GM12878 (cell line): ENCODE data around the gene CSNK1G1. TPM values are rescaled to one million over a fixed set of nuclear protein-coding genes. Genes with fewer than 3 reads are reported as not detected.

Experiments
- ATAC-seq: fragments of 200-7000 bp; cut with Tn5 transposase; 3 replicates; pipeline ENCODE4 v1.9.1; 2020; ENCODE audit warnings: mild to moderate bottlenecking, moderate library complexity
- BruUV-seq: library from RNA; stranded (reverse); fragments of 400-500 nt; replicated peaks from 2 replicates; lab custom pipeline; 2021; lab: Mats Ljungman, UMichigan
- CTCF ChIA-PET: fragments of 300-600 bp; sonication (Branson Sonifier 250); formaldehyde crosslinking; extraction: SDS; loops from one replicate; lab custom pipeline; 2021; ENCODE audit warnings: inconsistent platforms; lab: Yijun Ruan, JAX
- POLR2A ChIA-PET: fragments of 350-600 bp; formaldehyde crosslinking; extraction: SDS; loops from one replicate; lab custom pipeline; 2021; ENCODE audit warnings: inconsistent platforms; lab: Charles Lee
- RAD21 ChIA-PET: fragments of 300-600 bp; sonication (Branson Sonifier 250); formaldehyde crosslinking; loops from one replicate; lab custom pipeline; 2023; ENCODE audit warnings: antibody characterized with exemption; ENCODE audit not compliant: unreplicated experiment; lab: Charles Lee
- SMC1A ChIA-PET: fragments of 300-600 bp; sonication (Branson Sonifier 250); formaldehyde crosslinking; loops from one replicate; lab custom pipeline; 2023; ENCODE audit not compliant: unreplicated experiment, uncharacterized antibody; lab: Charles Lee
- DNase-seq: peaks from one replicate; pipeline ENCODE4 v3.0.0-alpha.2; 2011; ENCODE audit warnings: low read depth, low spot score
- FAIRE-seq: peaks from 3 replicates; lab custom pipeline; 2011; peaks lifted over from hg19 to GRCh38; lab: Jason Lieb, UNC
- H2AFZ ChIP-seq: 2 replicates; pipeline ENCODE4 v1.6.0; 2011; ENCODE audit warnings: low read depth, low read length, control low read depth; ENCODE audit not compliant: control insufficient read depth
- H3K27ac ChIP-seq: 2 replicates; pipeline ENCODE4 v1.5.1; 2011; ENCODE audit warnings: control low read depth; ENCODE audit not compliant: control insufficient read depth, insufficient read depth
- H3K27me3 ChIP-seq, 2 experiments: replicated peaks in 1 of 2; 2 replicates each; pipeline versions ENCODE4 v1.6.0 to v1.6.1; 2011; ENCODE audit warnings: low read length in 1 of 2; ENCODE audit not compliant: control insufficient read depth in 2 of 2, insufficient read depth in 2 of 2
- H3K36me3 ChIP-seq, 2 experiments: 2 replicates each; pipeline ENCODE4 v1.5.1; 2011; ENCODE audit warnings: low read length in 1 of 2; ENCODE audit not compliant: control insufficient read depth in 2 of 2, insufficient read depth in 2 of 2
- H3K4me1 ChIP-seq: 2 replicates; pipeline ENCODE4 v1.6.1; 2011; ENCODE audit warnings: mild to moderate bottlenecking, low read length, moderate library complexity, mixed read lengths; ENCODE audit not compliant: control insufficient read depth, insufficient read depth
- H3K4me2 ChIP-seq: 2 replicates; pipeline ENCODE4 v1.6.0; 2011; ENCODE audit warnings: control low read depth; ENCODE audit not compliant: control insufficient read depth, insufficient read depth
- H3K4me3 ChIP-seq: fragments of 200-600 bp; sonication (generic); 2 replicates; pipeline ENCODE4 v1.5.1; 2016
- H3K79me2 ChIP-seq: 2 replicates; pipeline ENCODE4 v1.6.0; 2011; ENCODE audit warnings: low read length; ENCODE audit not compliant: control insufficient read depth, insufficient read depth
- H3K9ac ChIP-seq: 2 replicates; pipeline ENCODE4 v1.8.0; 2011; ENCODE audit warnings: low read length, control low read depth, mixed read lengths; ENCODE audit not compliant: control insufficient read depth, insufficient read depth
- H3K9me3 ChIP-seq: replicated peaks from 3 replicates; pipeline ENCODE4 v1.5.1; 2011; ENCODE audit warnings: mild to moderate bottlenecking, low read length; ENCODE audit not compliant: control insufficient read depth, insufficient read depth
- H4K20me1 ChIP-seq: 2 replicates; pipeline ENCODE4 v1.6.0; 2011; ENCODE audit not compliant: control insufficient read depth, insufficient read depth
- ASH2L ChIP-seq: fragments of 300-600, 200-600 bp; sonication (generic); IDR thresholded peaks from 2 replicates; pipeline ENCODE4 v1.6.1; 2017; ENCODE audit warnings: low read depth, mild to moderate bottlenecking, borderline replicate concordance
- BACH1 ChIP-seq: fragments of 450-650 bp; IDR thresholded peaks from 2 replicates; pipeline ENCODE4 v1.6.1; 2017; ENCODE audit warnings: mild to moderate bottlenecking, borderline replicate concordance
- CEBPB ChIP-seq, 2 experiments: fragments of 150-350 bp in 1 of 2; IDR thresholded peaks; 2 replicates each; pipeline ENCODE4 v1.6.1; 2012 to 2014; ENCODE audit warnings: low read depth in 2 of 2, low read length in 2 of 2, borderline replicate concordance in 1 of 2, inconsistent platforms in 1 of 2
- DPF2 ChIP-seq: fragments of 450-650 bp; IDR thresholded peaks from 2 replicates; pipeline ENCODE4 v1.6.1; 2017; ENCODE audit warnings: mild to moderate bottlenecking
- E4F1 ChIP-seq: fragments of 450-650 bp; IDR thresholded peaks from 2 replicates; pipeline ENCODE4 v1.6.1; 2018; ENCODE audit warnings: borderline replicate concordance, mild to moderate bottlenecking; ENCODE audit not compliant: partially characterized antibody
- GATAD2B ChIP-seq: fragments of 450-650 bp; conservative IDR thresholded peaks from 2 replicates; pipeline ENCODE4 v1.6.1; 2017; ENCODE audit warnings: low read depth, mild to moderate bottlenecking, moderate library complexity
- KLF5 ChIP-seq: fragments of 450-650 bp; IDR thresholded peaks from 2 replicates; pipeline ENCODE4 v1.6.1; 2014; ENCODE audit warnings: mild to moderate bottlenecking; ENCODE audit not compliant: partially characterized antibody
- MTA3 ChIP-seq: IDR thresholded peaks from 2 replicates; pipeline ENCODE4 v1.6.1; 2012; ENCODE audit warnings: low read length, inconsistent platforms, borderline replicate concordance
- PAX8 ChIP-seq: fragments of 450-650 bp; IDR thresholded peaks from 2 replicates; pipeline ENCODE4 v1.6.1; 2017; ENCODE audit warnings: mild to moderate bottlenecking, moderate library complexity
- REST ChIP-seq: IDR thresholded peaks from 2 replicates; pipeline ENCODE4 v1.6.1; 2012; ENCODE audit warnings: mild to moderate bottlenecking, low read depth, low read length
- SMARCA5 ChIP-seq: fragments of 450-650 bp; IDR thresholded peaks from 2 replicates; pipeline ENCODE4 v1.6.1; 2017; ENCODE audit warnings: mild to moderate bottlenecking
- SRF ChIP-seq, 2 experiments: IDR thresholded peaks; 2 replicates each; pipeline ENCODE4 v1.6.1; 2011; ENCODE audit warnings: low read depth in 2 of 2, low read length in 2 of 2, mild to moderate bottlenecking in 1 of 2, moderate library complexity in 1 of 2
- TCF7 ChIP-seq: IDR thresholded peaks from 2 replicates; pipeline ENCODE4 v1.6.1; 2014; ENCODE audit warnings: antibody characterized with exemption, borderline replicate concordance
- ZNF217 ChIP-seq: fragments of 450-650 bp; IDR thresholded peaks from 2 replicates; pipeline ENCODE4 v1.6.1; 2017; ENCODE audit warnings: antibody characterized with exemption, mild to moderate bottlenecking
- WGBS: methylation state at CpG from one replicate; pipeline ENCODE4 v1.1.6; 2016; ENCODE audit warnings: low lambda C conversion rate; ENCODE audit not compliant: insufficient replicate concordance, insufficient coverage; ENCODE audit errors: missing lambda C conversion rate; 5-methylcytosine and 5-hydroxymethylcytosine counted together
- in situ Hi-C: fragments of 300-500 bp; cut with MboI; formaldehyde crosslinking; loops from 9 replicates; pipeline ENCODE4 v1.14.3; 2018; ENCODE audit warnings: mixed read lengths
- intact Hi-C: fragments of 100-400 bp; cut with micrococcal nuclease; formaldehyde crosslinking; loops from one replicate; pipeline ENCODE4 v1.14.2; 2022; ENCODE audit not compliant: unreplicated experiment
- polyA plus RNA-seq, 11 experiments: library from polyadenylated mRNA; depleted of rRNA in 4 of 11; unstranded in 6 of 11; stranded (reverse) in 5 of 11; fragments of >200 nt; fragmentation: Nextera tagmentation in 4 of 11; fragmentation: Illumina TruSeq in 1 of 11; extraction: Ambion mirVana in 4 of 11; extraction: Trizol in 1 of 11; gene quantifications; 1 replicate in 1 of 11; 2 replicates in 10 of 11; pipeline versions ENCODE4 v1.2.1 to v1.2.3, GENCODE V29; 2011 to 2016; ENCODE audit warnings: inconsistent platforms in 2 of 11, missing spikeins in 2 of 11, low read depth in 1 of 11
- total RNA-seq, 4 experiments: library from RNA; depleted of rRNA in 3 of 4; stranded (reverse); fragments of >200 nt in 3 of 4; fragmentation: Illumina TruSeq in 1 of 4; extraction: Trizol in 1 of 4; gene quantifications; 2 replicates each; pipeline versions ENCODE4 v1.2.1 to v1.2.3, GENCODE V29; 2013 to 2021

CSNK1G1 gene
- total and polyA plus RNA-seq, 10 of the 15 experiments (the other 5 are each of a cell fraction or from before 2014, with no cell fraction given) = 6.1 to 23.4 (median 15.3) TPM

DNA sequence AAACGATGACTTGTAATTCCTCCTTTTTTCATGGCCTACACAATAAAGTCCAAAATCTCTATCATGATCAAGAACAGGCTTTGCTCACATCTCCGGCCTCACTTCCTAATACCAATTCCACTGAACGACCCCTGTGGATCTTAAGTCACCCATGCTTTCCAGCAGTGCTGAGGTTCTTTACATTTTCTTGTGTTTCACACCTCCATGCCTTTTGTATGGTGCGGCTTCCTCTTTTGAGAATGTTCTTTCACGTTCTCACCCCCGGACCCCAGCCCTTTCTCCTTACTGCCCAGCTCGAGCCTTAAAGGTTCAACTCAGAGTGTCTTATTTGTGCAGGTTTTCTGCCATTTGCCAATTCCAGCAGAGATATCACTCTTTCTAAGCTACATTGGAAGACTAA lies 70.1 kb downstream of the CSNK1G1 start:
- FAIRE-seq = no peak
- TF ChIP-seq TCF7 = no peak
- TF ChIP-seq DPF2 = no peak
- no peak for TF ChIP-seq MTA3
- no peak for TF ChIP-seq BACH1
- no peak for TF ChIP-seq GATAD2B
- no peak for TF ChIP-seq ZNF217
- TF ChIP-seq KLF5 = no peak
- no peak for TF ChIP-seq ASH2L
- TF ChIP-seq SMARCA5 = no peak
- TF ChIP-seq E4F1 = no peak
- TF ChIP-seq CEBPB (IDR thresholded peaks at IDR 0.05; ENCODE audit: borderline replicate concordance in 1 of 2, low read depth in 2 of 2, low read length in 2 of 2) = no peak
- no peak for TF ChIP-seq PAX8
- no peak for TF ChIP-seq SRF (IDR thresholded peaks at IDR 0.05; ENCODE audit: low read depth in 2 of 2, low read length in 2 of 2)
- no peak for TF ChIP-seq REST
- Histone ChIP-seq H3K9me3 (no peaks in the 10 kb centered on the region), H2AFZ (no peak overlapping the region), H3K79me2 (peaks cover 7% of the 10 kb centered on the region), H4K20me1 (no peaks in the 10 kb centered on the region), H3K9ac (no peak overlapping the region), H3K4me1 (no peaks in the 10 kb centered on the region), H3K27ac (no peak overlapping the region), H3K4me3 (no peak overlapping the region), H3K36me3 (no peaks in the 10 kb centered on the region), H3K4me2 (no peak overlapping the region), H3K27me3 (no peaks in the 10 kb centered on the region)
- CTCF ChIA-PET = interaction anchor here (1.0 kb wide), 1 partner anchor 447 kb away, joined by 3 read pairs; no protein-coding TSS in a partner anchor
- POLR2A ChIA-PET = interaction anchor here (0.6 kb wide), 1 partner anchor 63 kb away, joined by 4 read pairs; no protein-coding TSS in a partner anchor
- 84% methylated on average over 7 of the region's 7 CpGs for WGBS
- in situ Hi-C loops (no loop called here), intact Hi-C loops (no loop called here)
- DNase-seq = no peak
- no TSS peak for BruUV-seq
- SMC1A ChIA-PET = interaction anchor here (0.7 to 1.6 kb wide), 4 partner anchors 12 to 1033 kb away, joined by 3 to 5 read pairs (median 4); no protein-coding TSS in a partner anchor
- RAD21 ChIA-PET = interaction anchor here (0.7 to 1.3 kb wide), 3 partner anchors 12 to 96 kb away, joined by 3 read pairs; no protein-coding TSS in a partner anchor
- ATAC-seq = no peak
